Measurements from ENCODE around the gene KIF12. TPM values are rescaled to one million over a fixed set of nuclear protein-coding genes. Genes with fewer than 3 reads are reported as not detected.

The KIF12 gene
- total and polyA plus RNA-seq, 12 donors: 0.10 to 0.56 (median 0.30) TPM; not detected in 6

GRCh38 chr9:114115654-114116125, 16.6 kb upstream of the KIF12 start:
- no peak for TF ChIP-seq POLR2A (IDR thresholded peaks at IDR 0.05)
- TF ChIP-seq, protein P1, sequence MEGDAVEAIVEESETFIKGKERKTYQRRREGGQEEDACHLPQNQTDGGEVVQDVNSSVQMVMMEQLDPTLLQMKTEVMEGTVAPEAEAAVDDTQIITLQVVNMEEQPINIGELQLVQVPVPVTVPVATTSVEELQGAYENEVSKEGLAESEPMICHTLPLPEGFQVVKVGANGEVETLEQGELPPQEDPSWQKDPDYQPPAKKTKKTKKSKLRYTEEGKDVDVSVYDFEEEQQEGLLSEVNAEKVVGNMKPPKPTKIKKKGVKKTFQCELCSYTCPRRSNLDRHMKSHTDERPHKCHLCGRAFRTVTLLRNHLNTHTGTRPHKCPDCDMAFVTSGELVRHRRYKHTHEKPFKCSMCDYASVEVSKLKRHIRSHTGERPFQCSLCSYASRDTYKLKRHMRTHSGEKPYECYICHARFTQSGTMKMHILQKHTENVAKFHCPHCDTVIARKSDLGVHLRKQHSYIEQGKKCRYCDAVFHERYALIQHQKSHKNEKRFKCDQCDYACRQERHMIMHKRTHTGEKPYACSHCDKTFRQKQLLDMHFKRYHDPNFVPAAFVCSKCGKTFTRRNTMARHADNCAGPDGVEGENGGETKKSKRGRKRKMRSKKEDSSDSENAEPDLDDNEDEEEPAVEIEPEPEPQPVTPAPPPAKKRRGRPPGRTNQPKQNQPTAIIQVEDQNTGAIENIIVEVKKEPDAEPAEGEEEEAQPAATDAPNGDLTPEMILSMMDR (IDR thresholded peaks at IDR 0.05): no peak
- Histone ChIP-seq H3K4me3 (no peak overlapping the region), H3K27me3 (peaks cover 18% of the 10 kb centered on the region), H3K4me1 (replicated peaks in 1 of 2) (no peaks in the 10 kb centered on the region), H3K27ac (no peak overlapping the region), H3K36me3 (replicated peaks in 1 of 2) (no peaks in the 10 kb centered on the region), H3K9me3 (replicated peaks in 1 of 3) (no peaks in the 10 kb centered on the region)
- DNase-seq: no peak
- intact Hi-C loops (cut with DNase I): no loop called here
- 79 to 91% (median 85%) methylated on average over 8 to 9 of the region's 9 CpGs for WGBS, 4 donors

DNA sequence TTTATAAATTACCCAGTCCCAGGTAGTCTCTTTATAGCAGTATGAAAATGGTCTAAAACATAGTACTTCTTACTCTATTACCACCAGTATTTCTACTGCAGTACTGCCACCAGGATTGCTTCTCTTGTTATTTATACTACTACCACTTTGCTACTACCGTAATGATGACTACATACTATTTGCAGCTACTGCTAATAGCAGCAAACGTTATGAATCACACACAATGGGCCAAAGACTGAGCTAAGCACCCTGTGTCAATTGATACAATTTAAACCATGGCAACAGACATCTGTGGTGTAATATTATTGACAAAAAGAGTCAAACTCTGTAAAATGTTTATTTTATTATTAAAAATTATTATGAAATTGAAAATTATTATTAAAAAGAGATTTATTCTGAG, 15.3 kb upstream of the KIF12 start:
- WGBS, 4 donors: 49 to 59% (median 54%) methylated on average over 2 of the region's 2 CpGs

DNA sequence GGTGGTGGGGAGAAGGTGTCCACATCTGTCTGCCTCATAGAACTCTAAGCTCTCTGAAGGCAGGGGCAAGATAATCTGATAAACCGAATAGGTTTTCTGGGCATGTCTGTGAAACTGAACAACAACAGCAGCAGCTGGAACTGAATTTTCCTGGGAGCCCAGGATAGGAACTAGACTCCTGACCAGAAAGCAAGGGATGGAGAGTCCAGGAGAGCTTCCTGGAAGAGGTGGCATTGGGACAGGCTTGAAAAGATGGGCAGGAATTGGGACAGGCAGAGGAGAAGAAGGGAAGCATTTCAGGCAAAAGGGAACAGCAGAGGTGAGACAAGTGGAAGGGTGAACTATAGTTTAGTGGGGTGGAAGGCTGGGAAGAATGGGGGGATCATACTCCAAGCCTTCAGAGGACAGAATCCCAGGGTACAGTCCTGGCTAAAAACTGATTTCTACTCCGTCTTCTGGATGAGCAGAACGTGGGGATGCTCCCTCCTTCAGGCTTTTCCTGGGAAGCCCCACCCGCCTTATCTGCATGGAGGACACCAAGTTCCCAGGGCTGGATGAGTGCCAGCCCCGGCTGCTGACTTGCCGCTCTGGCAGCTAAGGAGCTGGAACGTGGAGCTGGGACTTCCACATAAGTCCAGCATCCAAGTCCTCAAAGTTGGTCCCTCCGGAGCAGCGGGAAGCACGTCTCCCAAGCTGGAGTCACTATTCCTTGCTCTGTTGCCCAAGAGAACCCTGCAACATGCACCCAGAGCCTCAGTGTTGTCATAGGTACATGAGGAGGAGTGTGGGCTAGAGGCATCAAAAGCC, 13.9 kb upstream of the KIF12 start:
- Histone ChIP-seq H3K36me3 (replicated peaks in 1 of 2) (no peaks in the 10 kb centered on the region), H3K27me3 (peaks cover 13% of the 10 kb centered on the region), H3K4me1 (replicated peaks in 1 of 2) (no peaks in the 10 kb centered on the region), H3K27ac (peak overlapping the region in 1 of 5 donors; percentile 11), H3K9me3 (replicated peaks in 1 of 3) (no peaks in the 10 kb centered on the region), H3K4me3 (no peak overlapping the region)
- intact Hi-C loops (cut with DNase I): no loop called here
- WGBS, 4 donors: 24 to 38% (median 28%) methylated on average over 3 to 10 of the region's 10 CpGs
- DNase-seq: peak; percentile 65 to 92 (median 86)
- no peak for TF ChIP-seq POLR2A (IDR thresholded peaks at IDR 0.05)
- TF ChIP-seq, protein P1 (IDR thresholded peaks at IDR 0.05): no peak

More for the DNA sequence above, 15.3 kb upstream of the KIF12 start:
- H3K4me3 ChIP-seq: no peak overlapping the region
- TF ChIP-seq POLR2A (IDR thresholded peaks at IDR 0.05): no peak
- TF ChIP-seq, protein P1 (IDR thresholded peaks at IDR 0.05): no peak
- H3K27me3 ChIP-seq: peaks cover 18% of the 10 kb centered on the region
- no peaks in the 10 kb centered on the region for H3K9me3 ChIP-seq (replicated peaks in 1 of 3)
- H3K4me1 ChIP-seq (replicated peaks in 1 of 2): no peaks in the 10 kb centered on the region
- no peak for DNase-seq
- H3K36me3 ChIP-seq (replicated peaks in 1 of 2): no peaks in the 10 kb centered on the region
- no peak overlapping the region for H3K27ac ChIP-seq
- intact Hi-C loops (cut with DNase I): no loop called here

DNA sequence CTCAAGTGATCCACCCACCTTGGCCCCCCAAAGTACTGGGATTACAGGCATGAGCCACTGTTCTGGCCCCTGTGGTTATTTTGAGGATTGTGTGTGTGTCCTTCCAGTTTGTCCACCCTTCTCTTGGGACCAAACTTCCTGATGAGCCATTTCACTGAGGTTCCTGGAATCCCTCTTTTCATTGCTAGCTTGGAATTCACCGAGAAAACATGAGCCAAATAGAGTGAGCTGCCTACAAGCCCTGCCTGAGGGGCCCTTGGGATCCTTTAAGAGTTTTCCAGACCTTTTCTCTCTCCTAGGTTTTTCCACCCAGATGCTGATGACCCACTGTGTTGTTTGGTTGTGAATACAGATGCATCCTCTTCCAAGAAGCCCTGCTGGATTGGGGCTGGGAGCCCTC, 13.2 kb upstream of the KIF12 start:
- Histone ChIP-seq H3K9me3 (replicated peaks in 1 of 3) (no peaks in the 10 kb centered on the region), H3K27ac (peak overlapping the region in 1 of 5 donors; percentile 11), H3K27me3 (peaks cover 12% of the 10 kb centered on the region), H3K36me3 (replicated peaks in 1 of 2) (no peaks in the 10 kb centered on the region), H3K4me1 (replicated peaks in 1 of 2) (no peaks in the 10 kb centered on the region), H3K4me3 (no peak overlapping the region)
- WGBS, 4 donors: 63 to 100% (median 79%) methylated on average over 1 of the region's 1 CpG
- intact Hi-C loops (cut with DNase I): no loop called here
- TF ChIP-seq, protein P1 (IDR thresholded peaks at IDR 0.05): no peak
- TF ChIP-seq POLR2A (IDR thresholded peaks at IDR 0.05): no peak
- no peak for DNase-seq
